ENCODE results near the gene KIF22. TPM values are rescaled to one million over a fixed set of nuclear protein-coding genes. Genes with fewer than 3 reads are reported as not detected.
A peak's percentile ranks its signal among the peaks of the same experiment; 100 is the strongest.

KIF22 gene
- total RNA-seq, 2 donors from 2014 or later: 10.1 to 17.1 TPM

GRCh38 chr16:29812754-29813643, 22.4 kb downstream of the KIF22 start:
- H3K36me3 ChIP-seq: peaks cover 16% of the 10 kb centered on the region
- H3K4me3 ChIP-seq: peak overlapping the region in 1 of 2 donors; percentile 64
- TF ChIP-seq CTCF (IDR thresholded peaks at IDR 0.05): no peak
- H3K27me3 ChIP-seq: no peaks in the 10 kb centered on the region
- no peaks in the 10 kb centered on the region for H3K9me3 ChIP-seq
- peaks cover 0 to 83% of the 10 kb centered on the region in 2 donors for H3K4me1 ChIP-seq
- H3K27ac ChIP-seq: peak overlapping the region; percentile 94 to 96
- no peak for DNase-seq (ENCODE audit: low spot score)

GRCh38 chr16:29813644-29814562, 23.4 kb downstream of the KIF22 start:
- peak overlapping the region; percentile 51 to 96 for H3K27ac ChIP-seq
- H3K36me3 ChIP-seq: peaks cover 19% of the 10 kb centered on the region

DNA sequence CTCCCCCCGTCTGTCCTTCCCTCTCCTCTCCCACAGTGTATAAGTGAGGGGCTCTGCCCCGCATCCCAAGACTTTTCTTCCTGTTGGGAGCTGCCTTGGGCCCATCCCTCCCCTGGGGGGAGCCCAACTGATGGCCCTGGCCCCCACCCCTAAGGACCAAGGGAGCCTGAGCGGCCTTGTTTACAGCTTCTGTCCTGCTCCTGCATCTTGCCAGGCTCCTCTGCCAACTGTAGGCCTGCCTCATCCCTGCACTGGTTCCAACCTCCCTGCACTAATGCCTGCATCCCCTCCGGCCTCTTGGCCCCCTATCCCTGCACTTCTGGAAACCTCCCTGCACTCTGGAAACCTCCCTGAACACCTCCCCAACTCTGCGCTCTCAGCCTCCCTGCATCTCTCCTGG, 24.0 kb downstream of the KIF22 start:
- H3K27ac ChIP-seq: peak overlapping the region in 1 of 2 donors; percentile 7
- peaks cover 0 to 74% of the 10 kb centered on the region in 2 donors for H3K4me1 ChIP-seq
- H3K36me3 ChIP-seq: peaks cover 12% of the 10 kb centered on the region
- no peak for TF ChIP-seq CTCF (IDR thresholded peaks at IDR 0.05)
- H3K4me3 ChIP-seq: no peak overlapping the region
- H3K27me3 ChIP-seq: no peaks in the 10 kb centered on the region
- no peaks in the 10 kb centered on the region for H3K9me3 ChIP-seq
- no peak for DNase-seq (ENCODE audit: low spot score)

More at GRCh38 chr16:29813644-29814562, 23.4 kb downstream of the KIF22 start:
- no peaks in the 10 kb centered on the region for H3K27me3 ChIP-seq
- H3K4me1 ChIP-seq: peaks cover 0 to 74% of the 10 kb centered on the region in 2 donors
- no peaks in the 10 kb centered on the region for H3K9me3 ChIP-seq
- DNase-seq (ENCODE audit: low spot score): no peak
- TF ChIP-seq CTCF (IDR thresholded peaks at IDR 0.05): no peak
- H3K4me3 ChIP-seq: no peak overlapping the region

DNA sequence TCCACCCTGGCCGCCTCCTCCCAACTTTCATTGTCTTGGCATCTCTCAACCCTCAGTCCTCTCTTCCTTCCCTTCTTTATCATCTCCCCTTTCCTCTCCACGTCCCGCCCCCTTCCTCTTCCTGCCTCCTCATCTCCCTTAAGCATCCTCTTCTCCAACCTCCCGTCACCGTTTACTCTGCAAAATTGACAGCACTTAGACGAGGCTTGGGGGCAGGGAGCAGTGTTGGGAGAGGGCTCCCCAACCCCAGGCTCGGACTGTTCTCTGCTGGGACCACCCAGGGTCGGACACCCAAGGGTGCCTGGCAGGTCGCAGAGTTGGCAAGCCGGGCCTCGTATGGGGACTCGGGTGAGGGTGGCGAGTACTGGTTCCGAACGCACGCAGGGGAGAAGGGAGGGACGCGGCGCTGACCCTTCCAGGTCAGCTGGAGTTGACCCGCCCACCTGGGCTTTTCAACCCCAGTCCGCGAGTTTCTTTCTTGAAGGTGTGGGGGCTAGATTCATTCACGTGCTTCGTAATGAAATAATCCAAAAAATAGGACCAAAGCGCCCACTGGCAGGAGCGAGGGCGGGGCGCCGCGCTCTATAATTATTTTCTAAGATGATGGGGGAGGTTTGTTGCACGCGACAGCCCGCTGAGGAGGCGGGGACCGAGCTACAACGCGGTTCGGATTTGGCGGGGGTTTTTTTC, 24.6 kb downstream of the KIF22 start:
- TF ChIP-seq CTCF (IDR thresholded peaks at IDR 0.05): no peak

More for the DNA sequence above, 24.6 kb downstream of the KIF22 start:
- Histone ChIP-seq H3K36me3 (peaks cover 10% of the 10 kb centered on the region), H3K4me1 (peaks cover 0 to 74% of the 10 kb centered on the region in 2 donors), H3K4me3 (peak overlapping the region; percentile 65 to 84), H3K27ac (peak overlapping the region; percentile 94), H3K9me3 (no peaks in the 10 kb centered on the region), H3K27me3 (no peaks in the 10 kb centered on the region)
- no peak for DNase-seq (ENCODE audit: low spot score)

Data from right atrium auricular region (tissue), 2 donors.